ENCODE measurements around the gene OOSP1. TPM values are rescaled to one million over a fixed set of nuclear protein-coding genes. Genes with fewer than 3 reads are reported as not detected.
A peak's percentile ranks its signal among the peaks of the same experiment; 100 is the strongest.

The OOSP1 gene
- total and polyA plus RNA-seq, 2 donors (not counting 3 experiments of a cell fraction or from before 2014, with no cell fraction given), result 0.11 TPM; not detected in 1

GRCh38 chr11:59957094-59957493, 18.9 kb downstream of the OOSP1 start:
- TF ChIP-seq CTCF (IDR thresholded peaks at IDR 0.05; ENCODE audit: extremely low read depth in 1 of 2, insufficient read depth in 1 of 2, low read depth in 1 of 2, low read length in 2 of 2), result no peak
- TF ChIP-seq JUN (IDR thresholded peaks at IDR 0.05; ENCODE audit: borderline replicate concordance, insufficient read depth, insufficient read length, low read depth), result no peak
- peak; percentile 13 for TF ChIP-seq FOS (IDR thresholded peaks at IDR 0.05; ENCODE audit: borderline replicate concordance, insufficient read depth, low read length)
- TF ChIP-seq, protein P1, sequence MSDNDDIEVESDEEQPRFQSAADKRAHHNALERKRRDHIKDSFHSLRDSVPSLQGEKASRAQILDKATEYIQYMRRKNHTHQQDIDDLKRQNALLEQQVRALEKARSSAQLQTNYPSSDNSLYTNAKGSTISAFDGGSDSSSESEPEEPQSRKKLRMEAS (IDR thresholded peaks at IDR 0.05; ENCODE audit: insufficient read depth, insufficient read length), result no peak
- no peak for TF ChIP-seq GATA2 (IDR thresholded peaks at IDR 0.05; ENCODE audit: insufficient read depth, insufficient read length, low read depth, low read length)
- TF ChIP-seq MYC (IDR thresholded peaks at IDR 0.05; ENCODE audit: low read depth, low read length), result no peak
- TF ChIP-seq POLR2AphosphoS5 (IDR thresholded peaks at IDR 0.05; ENCODE audit: insufficient read depth, low read depth, low read length), result no peak
- H2AFZ ChIP-seq (ENCODE audit: low read depth, low read length), result no peak overlapping the region
- ChIA-PET CTCF (no interaction called here), POLR2A (no interaction called here)
- H3K4me1 ChIP-seq (ENCODE audit: control insufficient read depth, extremely low read depth, insufficient read depth, low read length), result no peaks in the 10 kb centered on the region
- H4K20me1 ChIP-seq (replicated peaks; ENCODE audit: control insufficient read depth, extremely low read depth, insufficient read depth, low read length), result no peaks in the 10 kb centered on the region
- H3K79me2 ChIP-seq (ENCODE audit: control insufficient read depth, insufficient read depth, low read length), result no peaks in the 10 kb centered on the region
- dilution Hi-C loops (cut with MboI; ENCODE audit: extremely low pct_ligation_motif_present, low sequenced_read_pairs), result no loop called here
- FAIRE-seq, result no peak
- no peak for DNase-seq (ENCODE audit: low read depth, low spot score)
- no peaks in the 10 kb centered on the region for H3K9me3 ChIP-seq (replicated peaks; ENCODE audit: control insufficient read depth, insufficient read depth, low read length)
- no peaks in the 10 kb centered on the region for H3K9me1 ChIP-seq (replicated peaks; ENCODE audit: control insufficient read depth, extremely low read depth, insufficient read depth, low read length)
- no peak overlapping the region for H3K9ac ChIP-seq (replicated peaks; ENCODE audit: extremely low read depth, insufficient read depth, low read length)
- H3K4me2 ChIP-seq (ENCODE audit: insufficient read depth, low read length), result no peak overlapping the region
- no peaks in the 10 kb centered on the region for H3K27me3 ChIP-seq (ENCODE audit: control insufficient read depth in 2 of 2, insufficient read depth in 2 of 2, low read length in 2 of 2)
- intact Hi-C loops (cut with micrococcal nuclease), result no loop called here
- H3K4me3 ChIP-seq (replicated peaks in 1 of 3; ENCODE audit: insufficient read depth in 1 of 3, low read depth in 1 of 3, low read length in 3 of 3), result no peak overlapping the region
- BruUV-seq (replicated peaks), result no TSS peak
- H3K27ac ChIP-seq (ENCODE audit: insufficient read depth, low read depth, low read length), result no peak overlapping the region
- no peaks in the 10 kb centered on the region for H3K36me3 ChIP-seq (ENCODE audit: control insufficient read depth in 2 of 2, extremely low read depth in 1 of 2, insufficient read depth in 2 of 2, low read length in 2 of 2)

All from endothelial cell of umbilical vein (primary cell).